HL-60 (cell line): ENCODE data around the gene TRIM29.

Experiments used
- CTCF ChIP-seq: IDR thresholded peaks from one replicate; pipeline ENCODE4 v1.5.1; 2011; ENCODE audit warnings: low read length, control low read depth, inconsistent platforms; ENCODE audit not compliant: insufficient read depth
- GABPA ChIP-seq: IDR thresholded peaks from 2 replicates; pipeline ENCODE4 v1.6.1; 2012; ENCODE audit warnings: low read depth

GRCh38 chr11:120102864-120103122 is 35.1 kb downstream of the TRIM29 start:
- no peak for TF ChIP-seq CTCF
- TF ChIP-seq GABPA = no peak
